DND-41 (cell line): ENCODE data around the gene COTL1.

Experiments
- ATAC-seq: fragments of 200-7000 bp; cut with Tn5 transposase; 3 replicates; pipeline ENCODE4 v1.9.1; 2021; ENCODE audit warnings: low read depth; ENCODE audit not compliant: insufficient read depth
- DNase-seq: peaks from one replicate; pipeline ENCODE4 v3.0.0-alpha.2; 2020
- H2AFZ ChIP-seq: 2 replicates; pipeline ENCODE4 v1.6.0; 2012; ENCODE audit warnings: low read depth, low read length
- H3K27ac ChIP-seq: 2 replicates; pipeline ENCODE4 v1.5.1; 2012; ENCODE audit warnings: low read length, inconsistent platforms
- H3K27me3 ChIP-seq: fragments of 200-600 bp; sonication (generic); 2 replicates; pipeline ENCODE4 v1.6.0; 2012; ENCODE audit warnings: low read length, mild to moderate bottlenecking, inconsistent platforms; ENCODE audit not compliant: insufficient read depth, poor library complexity
- H3K36me3 ChIP-seq: 2 replicates; pipeline ENCODE4 v1.5.1; 2012; ENCODE audit warnings: low read length, inconsistent platforms; ENCODE audit not compliant: insufficient read depth
- H3K4me1 ChIP-seq: 2 replicates; pipeline ENCODE4 v1.5.1; 2012; ENCODE audit warnings: mild to moderate bottlenecking, low read length; ENCODE audit not compliant: insufficient read depth
- H3K4me2 ChIP-seq: 2 replicates; pipeline ENCODE4 v1.6.0; 2012; ENCODE audit warnings: mild to moderate bottlenecking, moderate library complexity, low read length, inconsistent platforms; ENCODE audit not compliant: insufficient read depth
- H3K4me3 ChIP-seq, 2 experiments: fragments of 200-600 bp in 1 of 2; shearing (Covaris generic) in 1 of 2; 2 replicates each; pipeline ENCODE4 v1.5.1; 2012 to 2016; ENCODE audit warnings: inconsistent platforms in 2 of 2, low read length in 2 of 2, mild to moderate bottlenecking in 2 of 2, low read depth in 1 of 2, moderate library complexity in 1 of 2
- H3K79me2 ChIP-seq: 2 replicates; pipeline ENCODE4 v1.6.0; 2012; ENCODE audit warnings: low read length, inconsistent platforms; ENCODE audit not compliant: insufficient read depth
- H3K9ac ChIP-seq: 2 replicates; pipeline ENCODE4 v1.6.0; 2012; ENCODE audit warnings: low read depth, mild to moderate bottlenecking, inconsistent platforms, low read length, moderate library complexity
- H3K9me3 ChIP-seq: 2 replicates; pipeline ENCODE4 v1.5.1; 2012; ENCODE audit warnings: low read length, moderate library complexity, mild to moderate bottlenecking, inconsistent platforms; ENCODE audit not compliant: insufficient read depth, severe bottlenecking
- H4K20me1 ChIP-seq: 2 replicates; pipeline ENCODE4 v1.6.0; 2012; ENCODE audit warnings: low read length; ENCODE audit not compliant: insufficient read depth
- CTCF ChIP-seq: IDR thresholded peaks from 2 replicates; pipeline ENCODE4 v1.5.1; 2012; ENCODE audit warnings: borderline replicate concordance, low read length, moderate library complexity, mild to moderate bottlenecking; ENCODE audit not compliant: poor library complexity, severe bottlenecking; ENCODE audit errors: extremely low read depth
- EZH2 ChIP-seq: IDR thresholded peaks from 3 replicates; pipeline ENCODE4 v1.6.1; 2012; ENCODE audit warnings: borderline replicate concordance, low read depth, mild to moderate bottlenecking, moderate library complexity, low read length, inconsistent platforms; ENCODE audit not compliant: severe bottlenecking

The COTL1 gene

GRCh38 chr16:84657229-84657837 lies 39.5 kb upstream of the COTL1 start:
- H3K27ac ChIP-seq: no peak overlapping the region
- H3K9me3 ChIP-seq: no peaks in the 10 kb centered on the region
- no peak overlapping the region for H3K4me3 ChIP-seq
- TF ChIP-seq CTCF: no peak
- no peak for TF ChIP-seq EZH2
- H3K9ac ChIP-seq: no peak overlapping the region
- no peak for DNase-seq
- no peak overlapping the region for H3K4me2 ChIP-seq
- peaks cover 74% of the 10 kb centered on the region for H3K36me3 ChIP-seq
- no peak for ATAC-seq
- peaks cover 3% of the 10 kb centered on the region for H4K20me1 ChIP-seq
- H3K4me1 ChIP-seq: 0 out of 2 replicates have a peak, but pooled peaks cover 5% of the 10 kb centered on the region
- H3K79me2 ChIP-seq: 0 out of 2 replicates have a peak, but pooled peaks cover 2% of the 10 kb centered on the region
- H2AFZ ChIP-seq: no peak overlapping the region
- H3K27me3 ChIP-seq: no peaks in the 10 kb centered on the region

GRCh38 chr16:84656649-84657048 lies 38.8 kb upstream of the COTL1 start:
- ATAC-seq (no peak), DNase-seq (no peak)
- H3K79me2 ChIP-seq: 0 out of 2 replicates have a peak, but pooled peaks cover 2% of the 10 kb centered on the region
- H3K9me3 ChIP-seq: no peaks in the 10 kb centered on the region
- peaks cover 71% of the 10 kb centered on the region for H3K36me3 ChIP-seq
- H3K4me1 ChIP-seq: 0 out of 2 replicates have a peak, but pooled peaks cover 5% of the 10 kb centered on the region
- TF ChIP-seq CTCF: no peak
- TF ChIP-seq EZH2: no peak
- H4K20me1 ChIP-seq: peaks cover 3% of the 10 kb centered on the region
- no peak overlapping the region for H3K27ac ChIP-seq
- no peak overlapping the region for H2AFZ ChIP-seq
- no peak overlapping the region for H3K9ac ChIP-seq
- H3K27me3 ChIP-seq: no peaks in the 10 kb centered on the region
- no peak overlapping the region for H3K4me2 ChIP-seq
- H3K4me3 ChIP-seq: no peak overlapping the region

GRCh38 chr16:84654998-84655397 lies 37.1 kb upstream of the COTL1 start:
- Histone ChIP-seq H4K20me1 (no peaks in the 10 kb centered on the region; the same call in 1 of the 2 replicates), H3K4me2 (no peak overlapping the region), H3K4me3 (no peak overlapping the region), H3K36me3 (peaks cover 56% of the 10 kb centered on the region), H3K27me3 (no peaks in the 10 kb centered on the region), H3K27ac (no peak overlapping the region), H3K79me2 (peaks cover 4% of the 10 kb centered on the region; the same call in 1 of the 2 replicates), H3K9ac (no peak overlapping the region), H3K9me3 (no peaks in the 10 kb centered on the region), H3K4me1 (peaks cover 8% of the 10 kb centered on the region), H2AFZ (no peak overlapping the region)
- ATAC-seq (no peak), DNase-seq (no peak)
- TF ChIP-seq EZH2 (no peak), CTCF (no peak)
